ENCODE data around the gene TIAM1. TPM values are rescaled to one million over a fixed set of nuclear protein-coding genes. Genes with fewer than 3 reads are reported as not detected.

TIAM1 gene
- total RNA-seq, 2 donors from 2014 or later: 54.2 to 68.7 TPM

DNA sequence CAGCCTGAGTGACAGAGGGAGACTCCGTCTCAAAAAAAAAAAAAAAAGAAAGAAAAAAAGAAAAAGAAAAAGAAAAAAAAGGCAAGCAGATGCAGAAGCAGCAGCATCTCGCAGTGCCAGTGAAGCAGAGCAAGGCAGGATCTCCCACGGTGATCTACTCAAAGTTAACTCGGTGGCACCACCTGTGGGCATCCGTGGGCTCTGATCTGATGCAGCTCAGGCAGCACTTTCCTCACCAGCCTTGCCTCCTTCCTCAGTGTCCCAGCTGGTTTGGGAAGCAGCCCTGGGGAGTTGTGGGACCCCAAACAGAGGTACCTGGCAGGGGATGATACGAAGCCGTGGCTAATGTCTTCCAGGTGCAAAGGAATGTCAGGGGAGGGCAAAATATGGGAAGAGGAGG is 201.5 kb downstream of the TIAM1 start:
- Mint-ChIP-seq H3K4me1 (peaks cover 18% of the 10 kb centered on the region), H3K4me3 (no peak overlapping the region), H3K27ac (no peak overlapping the region), H3K36me3 (ENCODE audit: low read depth) (peaks cover 11% of the 10 kb centered on the region), H3K27me3 (no peaks in the 10 kb centered on the region)
- DNase-seq: no peak
- H3K9me3 ChIP-seq (ENCODE audit: control insufficient read depth, low read length, poor library complexity, severe bottlenecking): no peaks in the 10 kb centered on the region
- peak; percentile 53 for ATAC-seq

DNA sequence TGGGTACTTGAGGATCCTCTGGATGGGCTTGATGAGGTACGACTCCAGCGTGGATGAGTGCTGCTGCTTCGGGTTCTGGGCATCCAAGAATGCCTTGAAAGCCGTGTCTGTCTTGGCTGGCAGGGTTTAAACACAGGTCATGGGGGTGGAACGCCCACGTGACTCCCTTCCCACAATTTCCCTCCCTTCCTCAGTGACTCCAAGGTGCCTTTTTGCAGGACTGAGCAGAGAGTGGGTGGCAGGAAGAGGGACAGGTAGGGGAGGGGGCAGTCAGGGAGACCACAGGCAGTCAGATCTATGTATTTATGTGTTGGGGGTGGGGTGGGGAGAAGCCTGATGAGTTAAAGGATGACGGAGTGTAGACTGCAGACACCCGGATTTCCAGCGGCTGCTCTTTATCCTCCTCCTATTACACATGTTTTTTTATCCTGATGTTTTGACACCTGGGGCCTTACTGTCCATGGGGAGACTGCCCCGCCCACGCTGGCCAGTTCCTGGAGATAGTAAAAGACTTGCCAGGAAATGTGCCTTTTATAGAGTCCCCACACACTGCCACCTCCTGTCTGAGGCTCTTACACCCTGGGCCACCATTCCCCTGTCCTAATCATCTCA is 202.6 kb downstream of the TIAM1 start:
- no peak overlapping the region for H3K4me3 Mint-ChIP-seq
- peaks cover 11% of the 10 kb centered on the region for H3K4me1 Mint-ChIP-seq
- H3K27ac Mint-ChIP-seq: no peak overlapping the region
- H3K27me3 Mint-ChIP-seq: no peaks in the 10 kb centered on the region
- H3K9me3 ChIP-seq (ENCODE audit: control insufficient read depth, low read length, poor library complexity, severe bottlenecking): no peaks in the 10 kb centered on the region
- peaks cover 9% of the 10 kb centered on the region for H3K36me3 Mint-ChIP-seq (ENCODE audit: low read depth)
- DNase-seq (no peak), ATAC-seq (no peak)

DNA sequence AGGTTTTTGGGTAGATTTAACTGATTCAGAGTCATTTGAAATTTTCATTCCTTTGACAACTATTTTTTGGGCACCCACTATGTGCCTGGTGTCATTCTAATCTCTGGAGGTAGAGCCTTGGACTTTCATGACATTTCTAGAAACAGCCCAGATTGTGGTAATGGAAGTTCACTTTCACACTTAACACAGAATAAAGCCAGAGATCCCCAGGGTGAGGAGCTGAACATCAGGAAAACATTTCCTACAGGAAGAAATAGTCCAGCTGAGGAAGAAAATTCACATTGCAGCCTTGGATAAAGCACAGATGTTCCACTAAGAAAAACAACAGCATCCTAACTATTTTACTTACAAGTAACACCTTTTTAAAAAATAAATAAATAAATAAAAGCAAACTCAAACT is 203.4 kb downstream of the TIAM1 start:
- Mint-ChIP-seq H3K27me3 (no peaks in the 10 kb centered on the region), H3K36me3 (ENCODE audit: low read depth) (peaks cover 9% of the 10 kb centered on the region), H3K27ac (peak overlapping the region; percentile 4), H3K4me3 (no peak overlapping the region), H3K4me1 (peaks cover 13% of the 10 kb centered on the region)
- ATAC-seq (no peak), DNase-seq (no peak)
- no peaks in the 10 kb centered on the region for H3K9me3 ChIP-seq (ENCODE audit: control insufficient read depth, low read length, poor library complexity, severe bottlenecking)

DNA sequence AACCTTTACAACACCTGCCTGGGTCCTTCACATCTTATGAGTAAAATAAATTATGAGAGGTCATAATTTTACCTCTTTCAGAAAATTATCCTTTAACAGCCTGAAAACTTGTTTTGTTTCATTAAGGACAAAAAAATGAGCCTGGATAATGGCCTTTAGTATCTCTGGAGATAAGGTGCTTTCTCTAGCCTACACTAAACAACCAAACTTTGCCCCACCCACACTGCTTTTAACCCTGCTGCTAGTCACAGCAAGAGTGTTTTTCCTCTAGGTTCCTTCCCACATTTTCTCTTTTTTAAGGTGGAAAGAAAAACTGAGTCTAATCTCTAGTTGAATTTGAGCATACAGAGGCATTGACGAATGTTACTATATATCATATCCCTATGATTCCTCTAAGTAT is 204.0 kb downstream of the TIAM1 start:
- DNase-seq (no peak), ATAC-seq (no peak)
- H3K9me3 ChIP-seq (ENCODE audit: control insufficient read depth, low read length, poor library complexity, severe bottlenecking): no peaks in the 10 kb centered on the region
- peaks cover 9% of the 10 kb centered on the region for H3K36me3 Mint-ChIP-seq (ENCODE audit: low read depth)
- H3K4me1 Mint-ChIP-seq: peaks cover 13% of the 10 kb centered on the region
- H3K4me3 Mint-ChIP-seq: no peak overlapping the region
- H3K27me3 Mint-ChIP-seq: no peaks in the 10 kb centered on the region
- peak overlapping the region; percentile 4 for H3K27ac Mint-ChIP-seq

DNA sequence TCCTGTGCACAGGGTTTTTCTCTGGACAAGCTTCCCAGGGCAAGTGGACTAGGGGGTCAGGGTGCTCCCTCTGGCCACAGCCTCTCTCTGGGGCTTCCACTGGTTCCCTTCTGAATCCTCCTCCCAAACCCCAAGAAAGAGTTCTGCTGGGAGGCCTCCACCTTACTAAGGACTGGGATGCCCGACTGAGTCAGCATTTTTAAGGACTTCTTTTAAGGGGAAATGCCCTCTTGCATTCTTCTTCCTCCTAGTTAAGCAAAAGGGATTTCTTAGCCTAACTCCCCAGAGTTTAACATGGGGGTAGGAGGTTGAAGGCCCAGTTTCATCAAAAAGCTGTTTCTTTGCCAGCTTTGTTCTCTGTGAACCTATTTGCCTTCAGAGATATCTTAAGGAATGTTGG is 206.1 kb downstream of the TIAM1 start:
- no peaks in the 10 kb centered on the region for H3K27me3 Mint-ChIP-seq
- ATAC-seq (no peak), DNase-seq (no peak)
- no peak overlapping the region for H3K4me3 Mint-ChIP-seq
- peaks cover 9% of the 10 kb centered on the region for H3K36me3 Mint-ChIP-seq (ENCODE audit: low read depth)
- H3K9me3 ChIP-seq (ENCODE audit: control insufficient read depth, low read length, poor library complexity, severe bottlenecking): no peaks in the 10 kb centered on the region
- no peak overlapping the region for H3K27ac Mint-ChIP-seq
- peaks cover 29% of the 10 kb centered on the region for H3K4me1 Mint-ChIP-seq

DNA sequence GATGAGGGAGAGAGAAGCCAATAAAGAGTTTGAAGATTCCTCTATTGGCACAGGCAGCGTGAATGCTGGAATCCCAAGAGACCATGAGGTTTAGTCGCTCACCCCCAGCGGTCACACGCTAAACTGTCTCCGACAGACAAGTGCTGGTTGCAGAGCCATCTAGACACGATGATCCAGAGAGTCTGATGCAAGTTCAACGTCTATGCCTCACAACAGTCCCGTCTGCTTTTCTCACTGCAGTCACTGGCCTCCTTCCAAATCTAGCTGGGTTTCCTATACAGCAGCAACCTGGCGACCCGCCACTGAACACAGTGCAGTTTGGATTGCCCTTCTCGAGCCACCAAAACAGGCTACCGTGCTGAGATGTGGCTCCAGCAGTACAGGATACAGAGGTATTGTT is 207.2 kb downstream of the TIAM1 start:
- H3K9me3 ChIP-seq (ENCODE audit: control insufficient read depth, low read length, poor library complexity, severe bottlenecking): no peaks in the 10 kb centered on the region
- H3K4me1 Mint-ChIP-seq: peaks cover 35% of the 10 kb centered on the region
- peak overlapping the region; percentile 27 for H3K27ac Mint-ChIP-seq
- DNase-seq (no peak), ATAC-seq (no peak)
- no peak overlapping the region for H3K4me3 Mint-ChIP-seq
- no peaks in the 10 kb centered on the region for H3K27me3 Mint-ChIP-seq
- peaks cover 10% of the 10 kb centered on the region for H3K36me3 Mint-ChIP-seq (ENCODE audit: low read depth)

DNA sequence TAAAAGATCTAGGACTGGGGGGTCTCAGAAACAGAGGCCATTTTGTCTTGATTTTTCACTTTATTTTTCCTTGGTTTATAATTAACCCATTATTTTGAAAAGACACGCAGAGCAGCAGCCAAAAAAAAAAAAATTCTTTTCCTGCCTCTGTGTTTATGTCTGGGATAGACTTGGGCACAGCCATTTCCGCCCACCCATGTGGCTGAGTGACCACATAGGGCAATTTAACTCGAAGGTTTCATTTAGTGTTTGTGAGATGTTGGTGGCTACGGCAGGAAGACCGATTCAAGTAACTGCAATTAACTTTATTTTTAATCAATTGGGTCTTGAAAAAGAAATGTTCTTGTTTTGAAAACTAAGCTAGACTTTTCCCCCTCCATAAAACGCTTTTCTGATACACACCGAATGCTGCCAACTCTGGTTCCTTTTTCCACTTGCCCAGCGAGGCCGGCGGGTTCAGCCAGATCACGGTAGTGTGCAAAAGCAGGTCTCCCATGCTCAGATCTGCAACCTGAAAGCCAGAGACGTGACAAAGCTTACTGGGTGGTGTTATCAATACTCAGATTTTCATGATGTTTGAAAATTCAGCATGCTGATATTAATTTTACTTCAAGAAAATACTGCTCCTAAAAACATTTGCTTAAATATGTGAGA is 208.4 kb downstream of the TIAM1 start:
- H3K27me3 Mint-ChIP-seq: no peaks in the 10 kb centered on the region
- H3K4me1 Mint-ChIP-seq: peaks cover 35% of the 10 kb centered on the region
- no peak overlapping the region for H3K27ac Mint-ChIP-seq
- H3K4me3 Mint-ChIP-seq: no peak overlapping the region
- no peak for ATAC-seq
- no peaks in the 10 kb centered on the region for H3K9me3 ChIP-seq (ENCODE audit: control insufficient read depth, low read length, poor library complexity, severe bottlenecking)
- no peak for DNase-seq
- peaks cover 10% of the 10 kb centered on the region for H3K36me3 Mint-ChIP-seq (ENCODE audit: low read depth)

DNA sequence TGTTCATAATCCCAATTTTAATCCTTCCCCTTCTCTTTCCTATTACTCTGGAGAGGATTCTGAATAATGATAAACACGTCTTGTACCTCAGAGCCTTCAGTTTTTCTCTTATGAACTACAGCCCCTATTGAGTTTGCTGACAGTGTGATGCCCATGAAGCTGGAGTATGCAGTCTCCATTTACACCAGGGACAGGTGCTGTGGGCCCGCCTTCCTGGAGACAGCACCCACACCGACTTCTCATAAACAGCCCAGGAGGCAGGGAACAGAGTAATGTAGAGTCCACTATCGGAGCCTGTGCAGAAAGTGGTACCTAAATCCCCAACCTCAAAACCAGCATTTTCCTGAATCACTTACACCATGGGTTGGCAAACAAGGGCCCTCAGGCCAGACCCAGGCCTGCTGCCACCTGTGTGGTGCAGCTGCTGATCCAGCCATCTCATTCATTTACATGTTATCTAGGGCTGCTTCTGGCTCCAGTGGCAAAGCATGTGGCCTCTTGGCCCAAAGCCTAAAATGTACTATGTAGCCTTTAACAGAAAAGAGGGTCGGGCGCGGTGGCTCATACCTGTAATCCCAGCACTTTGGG is 210.7 kb downstream of the TIAM1 start:
- DNase-seq: no peak
- H3K9me3 ChIP-seq (ENCODE audit: control insufficient read depth, low read length, poor library complexity, severe bottlenecking): no peaks in the 10 kb centered on the region
- H3K36me3 Mint-ChIP-seq (ENCODE audit: low read depth): peaks cover 8% of the 10 kb centered on the region
- peak overlapping the region; percentile 93 for H3K4me3 Mint-ChIP-seq
- no peaks in the 10 kb centered on the region for H3K27me3 Mint-ChIP-seq
- peaks cover 34% of the 10 kb centered on the region for H3K4me1 Mint-ChIP-seq
- peak overlapping the region; percentile 93 for H3K27ac Mint-ChIP-seq
- ATAC-seq: peak; percentile 51

DNA sequence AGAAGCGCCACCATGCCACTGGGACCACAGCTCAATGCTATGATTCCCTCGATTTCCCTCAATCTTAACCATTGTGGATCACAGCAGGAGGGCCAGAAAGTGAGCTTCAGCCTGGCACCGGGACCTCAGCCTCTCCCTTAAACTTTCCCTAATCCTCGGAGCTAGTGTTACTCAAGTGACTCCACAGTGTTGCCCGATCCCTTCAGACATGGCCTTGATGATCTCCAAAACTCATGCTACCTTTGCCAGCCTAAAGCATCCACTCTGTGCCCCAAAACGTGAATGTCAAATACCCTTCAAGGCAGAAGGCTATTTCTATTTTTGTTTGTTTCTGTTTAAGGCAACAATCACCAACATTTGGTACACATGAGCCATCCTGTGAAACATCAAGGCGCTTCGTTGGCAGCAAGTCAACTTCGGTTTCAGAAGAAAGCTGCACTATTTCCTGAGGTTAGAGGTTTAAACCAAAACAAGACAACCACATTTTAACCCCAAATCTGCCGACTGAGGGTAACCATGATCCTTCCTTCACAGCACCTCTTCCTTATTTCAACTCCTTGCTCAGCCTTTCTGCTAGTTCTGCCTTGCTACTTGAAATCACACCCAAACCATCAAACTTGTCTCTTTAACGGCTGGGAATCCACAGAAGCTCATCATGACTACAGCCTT is 211.4 kb downstream of the TIAM1 start:
- ATAC-seq (peak; percentile 95), DNase-seq (peak in 2 of 3 donors; percentile 46 to 52)
- H3K4me3 Mint-ChIP-seq: peak overlapping the region; percentile 93
- peaks cover 34% of the 10 kb centered on the region for H3K4me1 Mint-ChIP-seq
- H3K27me3 Mint-ChIP-seq: no peaks in the 10 kb centered on the region
- peak overlapping the region; percentile 93 for H3K27ac Mint-ChIP-seq
- H3K36me3 Mint-ChIP-seq (ENCODE audit: low read depth): peaks cover 8% of the 10 kb centered on the region
- no peaks in the 10 kb centered on the region for H3K9me3 ChIP-seq (ENCODE audit: control insufficient read depth, low read length, poor library complexity, severe bottlenecking)

DNA sequence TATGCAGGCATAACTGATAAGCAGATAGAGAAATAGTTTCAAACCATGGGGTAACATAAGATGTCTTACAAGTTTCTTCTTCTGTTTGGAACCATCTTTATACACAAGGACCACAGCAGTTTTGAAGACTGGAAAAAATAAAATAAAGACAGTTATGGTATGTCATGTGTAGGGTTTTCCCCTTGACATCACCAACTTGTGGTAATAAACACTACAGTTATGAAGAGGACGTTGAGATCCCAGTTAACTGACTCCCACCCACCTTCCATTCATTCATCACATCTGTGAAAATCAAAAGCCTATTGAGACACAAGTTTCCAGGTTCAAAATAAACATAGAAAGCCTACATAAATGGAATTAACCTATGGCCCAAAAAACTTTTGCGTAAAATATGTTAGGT is 213.2 kb downstream of the TIAM1 start:
- Mint-ChIP-seq H3K36me3 (ENCODE audit: low read depth) (peaks cover 14% of the 10 kb centered on the region), H3K4me1 (peaks cover 35% of the 10 kb centered on the region), H3K27ac (no peak overlapping the region), H3K4me3 (no peak overlapping the region), H3K27me3 (no peaks in the 10 kb centered on the region)
- ATAC-seq (no peak), DNase-seq (no peak)
- no peaks in the 10 kb centered on the region for H3K9me3 ChIP-seq (ENCODE audit: control insufficient read depth, low read length, poor library complexity, severe bottlenecking)

DNA sequence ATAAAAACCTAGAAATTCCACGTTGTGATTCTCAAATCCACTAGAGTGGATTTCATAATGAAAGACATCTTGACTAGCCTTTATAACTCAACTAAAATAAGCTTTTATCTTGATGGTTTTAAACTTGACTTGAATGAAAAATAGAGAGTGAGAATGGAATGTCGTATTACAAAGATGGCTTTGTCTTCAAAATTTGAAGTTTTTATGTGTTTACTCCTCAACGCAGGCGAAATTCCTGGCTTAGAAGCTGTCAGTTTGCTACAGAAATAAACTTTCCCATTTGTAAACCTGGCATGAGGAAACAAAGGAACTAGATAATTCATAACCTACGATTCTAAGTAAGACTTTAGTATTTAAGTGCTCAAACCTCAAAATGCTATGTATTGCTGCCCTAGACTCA is 215.8 kb downstream of the TIAM1 start:
- H3K4me3 Mint-ChIP-seq: no peak overlapping the region
- peaks cover 21% of the 10 kb centered on the region for H3K4me1 Mint-ChIP-seq
- no peaks in the 10 kb centered on the region for H3K9me3 ChIP-seq (ENCODE audit: control insufficient read depth, low read length, poor library complexity, severe bottlenecking)
- no peaks in the 10 kb centered on the region for H3K27me3 Mint-ChIP-seq
- no peak for ATAC-seq
- H3K27ac Mint-ChIP-seq: no peak overlapping the region
- DNase-seq: no peak
- peaks cover 14% of the 10 kb centered on the region for H3K36me3 Mint-ChIP-seq (ENCODE audit: low read depth)

DNA sequence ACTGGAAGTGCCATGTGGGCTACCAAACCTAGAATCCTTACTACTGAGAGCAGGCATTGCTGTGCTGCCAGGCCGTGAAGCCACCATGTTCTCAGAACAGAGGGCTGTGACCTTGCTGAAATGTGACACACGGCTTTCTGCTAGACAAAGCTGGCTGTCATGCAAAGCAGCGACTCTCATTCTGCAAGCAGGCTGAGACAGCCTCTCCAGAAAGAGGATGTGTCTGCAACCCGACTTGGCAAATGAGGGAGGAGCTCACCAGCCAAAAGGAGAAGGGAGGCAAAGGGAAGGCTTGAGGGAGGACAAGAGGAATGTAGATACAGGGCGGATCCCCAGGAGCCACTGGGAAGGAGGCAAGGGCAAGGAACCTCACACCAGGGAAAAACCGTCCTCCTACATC is 220.1 kb downstream of the TIAM1 start:
- no peak for ATAC-seq
- Mint-ChIP-seq H3K4me1 (peaks cover 5% of the 10 kb centered on the region), H3K36me3 (ENCODE audit: low read depth) (peaks cover 10% of the 10 kb centered on the region), H3K4me3 (no peak overlapping the region), H3K27me3 (no peaks in the 10 kb centered on the region), H3K27ac (no peak overlapping the region)
- DNase-seq: no peak
- H3K9me3 ChIP-seq (ENCODE audit: control insufficient read depth, low read length, poor library complexity, severe bottlenecking): no peaks in the 10 kb centered on the region

DNA sequence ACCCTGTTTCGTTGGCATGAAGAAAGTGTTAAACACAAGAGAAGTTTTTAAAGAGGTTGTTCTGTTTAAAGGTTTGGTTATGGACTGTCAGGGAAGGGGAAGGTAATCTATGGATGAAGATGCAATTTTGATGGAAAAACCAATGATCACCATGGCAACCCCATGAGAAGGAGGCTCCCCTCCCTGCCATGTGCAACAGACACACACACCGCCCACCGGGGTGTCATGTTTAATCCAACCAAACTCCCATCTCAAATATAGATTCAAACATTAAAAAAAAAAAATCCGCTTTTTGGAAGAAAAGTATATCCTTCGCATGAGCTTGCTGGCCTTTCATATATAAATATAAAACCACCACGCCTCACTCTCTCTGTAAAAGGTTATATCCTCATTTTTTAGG is 224.9 kb downstream of the TIAM1 start:
- ATAC-seq (no peak), DNase-seq (no peak)
- no peak overlapping the region for H3K27ac Mint-ChIP-seq
- H3K27me3 Mint-ChIP-seq: no peaks in the 10 kb centered on the region
- peaks cover 11% of the 10 kb centered on the region for H3K4me1 Mint-ChIP-seq
- H3K36me3 Mint-ChIP-seq (ENCODE audit: low read depth): peaks cover 8% of the 10 kb centered on the region
- no peaks in the 10 kb centered on the region for H3K9me3 ChIP-seq (ENCODE audit: control insufficient read depth, low read length, poor library complexity, severe bottlenecking)
- no peak overlapping the region for H3K4me3 Mint-ChIP-seq
